ENCODE results near the gene ADAMTS1. TPM values are rescaled to one million over a fixed set of nuclear protein-coding genes. Genes with fewer than 3 reads are reported as not detected.

The ADAMTS1 gene
- total and polyA plus RNA-seq, 2 of the 13 experiments (the other 11 are each of a cell fraction or from before 2014, with no cell fraction given): 0.02 to 0.11 TPM

GRCh38 chr21:26840201-26840600 lies 5.0 kb downstream of the ADAMTS1 start (continued):
- no peak for TF ChIP-seq ZNF639 (CRISPR knock-in tag; conservative IDR thresholded peaks at IDR 0.05)
- no peak for TF ChIP-seq PREB (CRISPR knock-in tag; IDR thresholded peaks at IDR 0.05)

- Histone ChIP-seq H4K20me1 (ENCODE audit: insufficient read depth, low read length) (no peaks in the 10 kb centered on the region), H3K4me2 (ENCODE audit: low read depth, low read length) (no peak overlapping the region), H3K4me1 (ENCODE audit: insufficient read depth, low read length) (no peaks in the 10 kb centered on the region), H3K27me3 (ENCODE audit: control insufficient read depth in 1 of 2, insufficient read depth in 2 of 2, low read length in 2 of 2) (no peaks in the 10 kb centered on the region), H3K79me2 (ENCODE audit: insufficient read depth, low read length) (no peaks in the 10 kb centered on the region), H2AFZ (ENCODE audit: low read length) (no peak overlapping the region), H3K9me3 (ENCODE audit: low read length) (peaks cover 5% of the 10 kb centered on the region; the same call in 1 of the 2 replicates), H3K4me3 (replicated peaks in 1 of 3; ENCODE audit: insufficient read depth in 1 of 3, low read depth in 2 of 3, low read length in 3 of 3) (no peak overlapping the region), H3K36me3 (replicated peaks in 1 of 2; ENCODE audit: control insufficient read depth in 1 of 2, insufficient read depth in 2 of 2, low read length in 2 of 2) (no peaks in the 10 kb centered on the region), H3K27ac (ENCODE audit: extremely low read length, insufficient read depth, low read length) (no peak overlapping the region), H3K9ac (ENCODE audit: insufficient read depth, low read depth, low read length) (no peak overlapping the region)
- no peak for ATAC-seq
- WGBS (ENCODE audit: low lambda C conversion rate): 25% methylated on average over 3 of the region's 3 CpGs
- in situ Hi-C loops (cut with HindIII; ENCODE audit: extremely low pct_ligation_motif_present, low pct_unique_long_range_greater_than_20kb): no loop called here
- no peak for DNase-seq (ENCODE audit: low spot score)
- intact Hi-C loops (cut with micrococcal nuclease; ENCODE audit: unreplicated experiment): no loop called here
- ChIA-PET POLR2A (no interaction called here), CTCF (ENCODE audit: low intra/inter-chr PET ratio, low total read pairs) (no interaction called here)
- FAIRE-seq: no peak
- BruUV-seq (replicated peaks): no TSS peak
- TF ChIP-seq STAG1 (CRISPR knock-in tag; IDR thresholded peaks at IDR 0.05): no peak
- TF ChIP-seq MAZ (IDR thresholded peaks at IDR 0.05; ENCODE audit: borderline replicate concordance, low read depth, low read length): no peak
- no peak for TF ChIP-seq MAZ (CRISPR knock-in tag; IDR thresholded peaks at IDR 0.05; ENCODE audit: low read depth)
- TF ChIP-seq ZNF616 (CRISPR knock-in tag; IDR thresholded peaks at IDR 0.05; ENCODE audit: low read depth): no peak
- TF ChIP-seq PATZ1 (CRISPR knock-in tag; IDR thresholded peaks at IDR 0.05): no peak
- no peak for TF ChIP-seq RFX3 (CRISPR knock-in tag; IDR thresholded peaks at IDR 0.05)
- TF ChIP-seq ZNF331 (CRISPR knock-in tag; IDR thresholded peaks at IDR 0.05): no peak
- no peak for TF ChIP-seq CREB1 (IDR thresholded peaks at IDR 0.05)
- TF ChIP-seq CREB1 (CRISPR knock-in tag; IDR thresholded peaks at IDR 0.05): no peak
- TF ChIP-seq ZNF776 (CRISPR knock-in tag; IDR thresholded peaks at IDR 0.05): no peak
- no peak for TF ChIP-seq ZNF44 (CRISPR knock-in tag; IDR thresholded peaks at IDR 0.05)
- TF ChIP-seq AKAP8 (CRISPR knock-in tag; IDR thresholded peaks at IDR 0.05): no peak
- TF ChIP-seq RBM39 (IDR thresholded peaks at IDR 0.05; ENCODE audit: low read depth, low read length, poor library complexity, severe bottlenecking): no peak
- no peak for TF ChIP-seq ZNF841 (CRISPR knock-in tag; IDR thresholded peaks at IDR 0.05; ENCODE audit: borderline replicate concordance)
- TF ChIP-seq MLLT10 (CRISPR knock-in tag; IDR thresholded peaks at IDR 0.05): no peak
- TF ChIP-seq THRA (CRISPR knock-in tag; IDR thresholded peaks at IDR 0.05; ENCODE audit: borderline replicate concordance): no peak
- no peak for TF ChIP-seq ZMYM4 (CRISPR knock-in tag; IDR thresholded peaks at IDR 0.05)
These were observed 7.7 kb downstream of the ADAMTS1 start for GRCh38 chr21:26837539-26837938.

Measured in HepG2 (cell line).